Cerebellar nuclear complex (tissue), 1 donor: Measurements from ENCODE around the gene TP73.

Experiments
- DNase-seq, 2 experiments: peaks; one replicate each; lab custom pipeline; 2025; lab: John Stamatoyannopoulos, UW

Gene TP73

DNA sequence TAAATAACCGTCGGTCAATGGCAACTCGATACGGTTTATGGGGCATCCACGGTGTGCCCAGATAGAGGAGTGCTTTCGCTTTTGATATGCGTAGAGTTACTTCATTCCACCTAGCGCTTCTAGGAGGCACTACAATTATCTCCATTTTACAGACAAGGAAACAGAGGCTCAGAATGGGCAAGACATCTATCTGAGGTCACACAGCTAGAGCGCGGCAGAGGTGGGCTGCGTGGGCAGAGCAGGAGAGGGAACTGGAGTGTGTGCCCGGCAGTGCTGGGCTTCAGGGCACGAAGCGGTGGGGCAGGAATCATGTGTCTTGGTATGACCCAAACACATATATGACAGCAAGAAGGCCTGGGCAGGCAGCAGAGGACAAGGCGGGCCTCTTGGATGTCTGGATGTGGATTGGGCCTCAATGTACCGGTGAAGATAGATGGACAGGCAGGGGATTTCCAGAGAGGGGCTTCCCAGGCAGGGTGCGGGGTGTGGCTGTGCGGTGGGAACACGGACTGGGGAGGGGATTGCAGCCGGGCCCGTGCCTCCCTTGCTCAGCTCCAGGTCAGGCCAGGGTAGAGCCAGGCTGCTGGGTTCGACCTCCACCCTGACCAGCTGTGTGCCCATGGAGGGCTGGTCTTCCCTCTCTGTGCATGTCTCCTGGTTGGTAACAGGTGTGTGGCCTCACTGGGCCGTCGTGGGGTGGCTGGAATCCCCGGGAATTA lies 21.2 kb downstream of the TP73 start:
- DNase-seq = no peak

DNA sequence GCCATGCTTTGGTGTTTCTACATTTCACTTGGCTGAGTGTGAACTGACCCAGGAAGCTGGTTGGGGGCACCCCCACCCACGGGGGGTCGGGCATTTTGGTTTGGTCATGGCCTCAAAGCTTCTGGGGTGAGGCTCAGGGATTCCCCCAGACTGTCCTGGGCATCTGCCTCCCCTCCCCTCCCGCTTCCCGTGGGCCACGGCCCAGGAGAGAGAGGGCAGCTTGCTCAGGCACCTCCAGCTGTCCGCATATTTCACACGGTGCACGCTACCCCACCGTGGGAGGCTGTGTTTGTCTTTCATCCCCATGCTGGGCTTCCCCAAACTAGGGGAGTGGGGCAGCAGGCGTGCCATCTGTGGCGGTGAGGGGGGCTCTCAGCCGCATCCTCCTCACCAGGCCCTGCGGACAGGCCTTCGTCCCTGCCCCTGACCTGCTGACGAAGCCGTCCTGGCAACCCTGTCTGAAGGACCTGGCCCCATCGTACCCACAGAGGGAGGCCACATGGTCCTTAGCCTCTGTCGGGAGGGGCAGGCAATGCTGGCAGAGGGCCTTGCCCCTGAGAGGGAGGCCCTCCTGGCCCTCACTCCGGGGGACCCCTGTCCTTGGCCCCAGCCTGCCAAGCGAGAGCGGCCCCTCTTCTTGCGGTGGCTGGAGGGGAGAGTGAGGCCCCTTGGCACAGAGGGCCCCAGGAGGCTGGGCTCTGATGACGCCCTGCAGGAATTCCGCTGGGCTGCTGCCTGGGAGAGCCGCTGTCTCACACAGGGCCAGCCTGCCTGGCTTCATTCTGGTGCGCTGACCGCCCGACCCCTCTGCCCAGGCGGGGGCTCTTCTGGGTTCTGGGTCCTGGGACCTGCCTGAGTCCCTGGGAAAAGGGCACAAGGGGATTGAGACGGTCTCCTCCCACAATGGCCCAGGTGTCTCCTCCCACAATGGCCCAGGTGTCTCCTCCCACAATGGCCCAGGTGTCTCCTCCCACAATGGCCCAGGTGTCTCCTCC lies 22.1 kb downstream of the TP73 start:
- no peak for DNase-seq

DNA sequence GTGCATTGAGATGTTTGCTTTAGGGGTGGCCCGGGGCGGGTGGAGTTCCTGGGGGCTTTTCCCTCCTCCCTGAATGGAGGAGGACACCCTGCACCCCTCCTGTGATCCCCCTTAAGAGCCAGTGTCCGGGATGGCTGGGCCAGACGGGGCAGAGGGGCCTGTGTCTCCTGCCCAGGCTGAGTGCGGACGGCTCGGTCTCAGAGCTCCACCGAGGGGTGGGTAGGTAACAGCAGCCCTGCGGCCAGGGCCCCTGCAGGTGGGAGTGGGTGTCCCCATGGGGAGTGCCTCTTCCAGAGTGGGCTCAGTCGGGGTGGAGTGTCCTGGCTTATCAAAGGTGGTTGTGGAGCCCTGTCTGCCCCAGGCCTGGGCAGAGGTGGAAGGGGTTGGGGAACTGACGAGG lies 23.1 kb downstream of the TP73 start:
- no peak for DNase-seq

DNA sequence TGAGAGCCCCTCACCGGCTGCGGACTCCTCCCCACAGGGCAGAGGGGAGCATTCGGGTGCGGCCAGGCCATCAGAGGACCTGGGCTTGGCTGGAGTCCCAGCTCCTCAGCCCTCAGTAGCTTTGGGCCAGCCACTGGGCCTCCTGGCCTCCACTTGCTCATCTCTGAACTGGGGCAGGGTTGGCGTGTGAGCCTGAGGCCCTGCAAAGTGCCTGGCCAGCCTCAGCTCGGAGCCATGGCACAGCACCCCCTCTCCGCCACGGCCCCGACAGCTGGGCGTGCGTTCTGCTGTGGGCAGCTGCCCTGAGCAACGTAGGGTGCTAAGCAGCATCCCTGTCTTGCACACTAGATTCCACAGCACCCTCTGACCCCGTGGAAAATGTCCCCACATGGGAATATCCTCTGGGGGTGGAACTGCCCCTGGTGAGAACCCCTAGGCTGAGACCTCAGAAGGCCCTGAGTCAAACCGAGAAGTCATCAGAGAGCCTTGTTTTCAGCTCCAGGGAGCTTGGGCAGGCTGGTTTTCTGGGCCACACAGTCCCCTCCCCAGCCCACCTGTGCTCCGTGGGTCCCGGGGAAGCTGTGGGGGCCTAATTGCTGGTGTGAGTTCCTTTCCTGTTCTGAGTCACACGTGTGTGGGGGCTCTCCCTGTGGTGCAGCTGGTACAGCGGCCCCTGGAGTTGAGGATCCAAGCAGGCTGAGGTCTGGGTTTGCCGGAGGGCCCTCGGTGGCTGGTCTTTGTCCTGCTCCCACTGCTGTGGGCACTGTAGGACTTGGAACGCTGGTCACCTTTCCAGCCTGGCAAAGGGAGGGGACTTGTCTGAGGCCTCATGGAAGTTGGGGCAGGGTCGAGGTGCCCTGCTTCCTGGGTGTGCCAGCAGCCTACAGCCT lies 24.5 kb downstream of the TP73 start:
- no peak for DNase-seq

DNA sequence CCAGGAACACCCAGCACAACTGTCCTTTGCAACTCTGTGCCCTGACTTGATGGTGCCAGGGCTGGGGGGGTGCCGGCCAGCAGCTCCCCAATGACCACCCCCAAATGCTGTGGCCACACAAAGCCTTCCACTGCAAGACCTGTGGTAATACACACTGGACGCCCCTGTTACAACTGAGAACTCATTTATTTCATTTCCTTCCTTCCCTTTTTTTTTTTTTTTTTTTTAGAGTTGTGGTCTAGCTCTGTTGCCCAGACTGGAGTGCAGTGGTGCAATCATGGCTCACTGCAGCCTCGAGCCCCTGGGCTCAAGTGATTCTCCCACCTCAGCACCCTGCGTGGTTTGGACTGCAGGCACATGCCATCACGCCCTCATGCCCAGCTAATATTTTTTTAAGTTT lies 25.2 kb downstream of the TP73 start:
- no peak for DNase-seq

DNA sequence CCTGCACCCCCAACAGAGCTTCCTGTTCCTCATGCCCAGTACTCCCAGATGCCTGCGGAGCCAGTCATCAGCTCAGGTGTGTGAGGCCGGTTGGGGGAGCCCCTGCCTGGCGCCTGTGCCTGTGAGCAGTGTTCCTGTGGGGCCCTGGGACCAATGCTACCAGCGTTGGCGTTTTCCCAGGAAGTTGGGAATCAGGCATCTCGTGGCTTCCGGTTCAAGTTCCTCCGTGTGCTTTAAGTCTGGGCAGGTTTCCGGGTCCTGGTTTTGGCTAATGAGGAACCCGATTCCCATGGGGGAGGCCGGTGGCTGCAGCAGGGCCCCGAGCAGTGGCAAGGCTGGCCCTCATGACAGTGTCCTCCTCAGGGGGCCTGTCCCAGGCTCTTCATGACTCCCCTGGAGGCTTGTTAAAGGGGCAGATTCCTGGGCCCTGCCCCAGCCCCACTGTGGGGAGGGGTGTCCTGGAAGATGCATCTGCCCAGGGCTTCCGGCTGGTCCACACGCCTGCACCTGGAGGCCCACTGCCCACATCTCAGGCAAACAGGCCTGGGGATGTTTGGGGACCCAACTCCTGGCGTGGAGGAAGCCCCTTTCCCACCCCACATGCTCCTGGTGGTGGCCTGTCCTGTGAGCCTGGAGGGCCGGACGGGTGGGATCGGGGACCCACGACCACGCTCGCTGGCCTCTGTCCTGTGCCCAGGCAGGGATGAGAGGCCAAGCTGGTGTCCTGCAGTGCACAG lies 26.2 kb downstream of the TP73 start:
- DNase-seq = no peak

DNA sequence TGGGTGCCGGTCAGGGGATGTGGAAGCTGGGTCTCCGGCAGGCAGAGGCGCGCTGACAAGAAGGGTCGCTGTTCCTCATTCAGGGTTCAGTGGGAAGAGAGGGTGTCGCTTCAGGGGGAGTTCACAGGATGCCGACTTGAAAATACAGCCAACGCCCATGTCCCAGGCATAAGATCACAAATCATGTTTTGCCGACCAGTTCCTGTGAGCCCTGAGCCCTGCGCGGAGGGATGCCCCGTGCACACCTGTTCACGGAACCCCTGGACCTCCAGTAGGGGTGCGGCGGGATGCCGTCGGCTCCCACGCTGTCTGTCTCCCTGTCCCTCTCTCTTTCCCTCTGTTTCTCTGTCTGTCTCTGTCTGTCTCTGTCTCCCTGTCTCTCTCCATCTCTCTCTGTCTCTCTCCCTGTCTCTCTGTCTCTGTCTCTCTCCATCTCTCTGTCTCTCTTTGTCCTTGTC lies 26.8 kb downstream of the TP73 start:
- DNase-seq = no peak

DNA sequence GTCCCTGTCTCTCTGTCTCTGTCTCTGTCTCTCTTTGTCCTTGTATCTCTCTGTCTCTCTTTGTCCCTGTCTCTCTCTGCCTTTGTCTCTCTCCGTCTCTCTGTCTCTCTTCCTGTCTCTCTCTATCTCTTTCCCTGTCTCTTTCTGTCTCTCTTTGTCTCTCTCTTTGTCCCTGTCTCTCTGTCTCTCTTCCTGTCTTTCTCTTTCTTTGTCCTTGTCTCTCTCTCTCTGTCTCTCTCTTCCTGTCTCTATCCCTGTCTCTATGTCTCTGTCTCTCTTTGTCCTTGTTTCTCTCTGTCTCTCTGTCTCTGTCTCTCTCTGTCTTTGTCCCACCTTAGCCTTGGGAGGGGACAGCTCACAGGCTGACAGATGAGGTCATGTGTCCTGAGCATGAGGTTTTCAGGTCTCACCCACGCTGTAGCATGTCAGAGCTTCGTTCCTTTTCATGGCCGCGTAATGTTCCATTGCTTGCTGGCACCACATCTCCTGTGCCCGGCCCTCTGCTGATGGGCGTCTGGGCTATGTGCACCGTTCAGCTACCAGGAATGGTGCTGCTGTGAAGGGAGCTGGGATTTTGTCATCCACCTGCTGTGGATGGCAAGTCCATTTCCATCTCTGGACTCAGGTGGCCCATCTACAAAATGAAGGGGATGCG lies 27.6 kb downstream of the TP73 start:
- DNase-seq = no peak

DNA sequence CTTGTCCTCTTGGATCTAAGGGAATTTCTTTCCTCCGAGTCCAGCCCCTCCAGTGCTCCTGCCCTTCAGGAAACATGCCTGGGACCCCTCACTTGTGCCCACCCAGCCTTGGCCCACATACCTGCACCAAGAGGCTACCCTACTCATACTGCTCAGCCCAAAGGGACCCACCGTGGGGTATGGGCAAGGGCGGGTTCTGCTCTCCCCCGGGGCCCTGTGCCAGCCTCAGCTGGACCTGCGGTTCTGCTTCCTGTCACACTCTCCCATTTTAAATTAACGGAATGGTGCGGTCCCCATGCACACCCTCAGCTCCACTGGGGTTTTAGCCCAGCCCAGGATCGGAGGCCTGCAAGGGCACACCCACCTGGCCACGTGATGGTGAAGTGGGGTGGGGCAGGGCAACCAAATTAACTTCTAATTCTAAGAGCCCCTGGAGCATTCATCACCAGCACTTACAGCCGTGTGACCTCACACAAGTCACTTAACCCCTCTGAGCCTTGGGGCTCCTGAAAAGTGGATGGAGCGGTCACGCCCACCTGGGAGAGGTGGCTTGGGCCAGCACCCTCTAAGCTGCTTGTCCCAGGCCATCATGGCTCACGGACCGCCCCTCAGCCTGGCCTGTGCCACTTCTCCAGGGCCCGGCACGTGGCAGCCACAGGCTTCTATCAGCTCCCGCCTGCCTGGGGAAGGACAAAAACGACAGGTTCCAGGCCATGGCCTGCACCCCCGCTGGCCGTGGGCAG lies 28.3 kb downstream of the TP73 start:
- no peak for DNase-seq

DNA sequence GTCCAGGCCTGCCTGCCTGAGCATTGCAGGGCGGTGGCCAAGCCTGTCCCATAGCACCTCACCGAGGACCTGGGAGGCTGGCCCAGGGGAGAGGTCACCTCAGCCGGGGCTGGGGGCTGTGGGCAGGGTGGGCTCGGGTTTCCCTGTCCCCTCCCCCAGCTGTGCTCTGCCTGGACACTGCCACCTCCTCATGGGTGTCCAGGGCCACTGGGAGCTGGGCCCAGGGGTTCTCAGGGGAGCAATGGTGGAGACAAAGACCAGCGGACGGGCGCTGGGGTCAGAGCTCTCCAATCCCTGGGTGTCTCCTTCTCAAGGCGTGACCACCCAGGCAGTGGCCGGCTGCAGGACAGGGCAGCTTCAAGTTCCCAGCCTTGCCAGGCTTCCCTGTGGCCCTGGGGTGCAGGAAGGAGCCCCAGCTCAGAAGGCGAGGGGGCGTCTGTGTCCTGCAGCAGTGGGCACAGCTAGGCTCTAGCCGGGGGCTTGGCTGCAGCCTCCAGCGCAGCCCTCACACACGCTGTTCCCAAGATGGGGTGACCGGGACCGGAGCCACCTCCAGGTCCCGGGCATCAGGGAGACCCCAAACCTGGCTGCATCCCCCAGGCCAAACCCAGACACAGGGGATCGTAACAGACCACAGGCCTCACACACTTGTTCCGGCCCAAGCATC lies 29.0 kb downstream of the TP73 start:
- no peak for DNase-seq

DNA sequence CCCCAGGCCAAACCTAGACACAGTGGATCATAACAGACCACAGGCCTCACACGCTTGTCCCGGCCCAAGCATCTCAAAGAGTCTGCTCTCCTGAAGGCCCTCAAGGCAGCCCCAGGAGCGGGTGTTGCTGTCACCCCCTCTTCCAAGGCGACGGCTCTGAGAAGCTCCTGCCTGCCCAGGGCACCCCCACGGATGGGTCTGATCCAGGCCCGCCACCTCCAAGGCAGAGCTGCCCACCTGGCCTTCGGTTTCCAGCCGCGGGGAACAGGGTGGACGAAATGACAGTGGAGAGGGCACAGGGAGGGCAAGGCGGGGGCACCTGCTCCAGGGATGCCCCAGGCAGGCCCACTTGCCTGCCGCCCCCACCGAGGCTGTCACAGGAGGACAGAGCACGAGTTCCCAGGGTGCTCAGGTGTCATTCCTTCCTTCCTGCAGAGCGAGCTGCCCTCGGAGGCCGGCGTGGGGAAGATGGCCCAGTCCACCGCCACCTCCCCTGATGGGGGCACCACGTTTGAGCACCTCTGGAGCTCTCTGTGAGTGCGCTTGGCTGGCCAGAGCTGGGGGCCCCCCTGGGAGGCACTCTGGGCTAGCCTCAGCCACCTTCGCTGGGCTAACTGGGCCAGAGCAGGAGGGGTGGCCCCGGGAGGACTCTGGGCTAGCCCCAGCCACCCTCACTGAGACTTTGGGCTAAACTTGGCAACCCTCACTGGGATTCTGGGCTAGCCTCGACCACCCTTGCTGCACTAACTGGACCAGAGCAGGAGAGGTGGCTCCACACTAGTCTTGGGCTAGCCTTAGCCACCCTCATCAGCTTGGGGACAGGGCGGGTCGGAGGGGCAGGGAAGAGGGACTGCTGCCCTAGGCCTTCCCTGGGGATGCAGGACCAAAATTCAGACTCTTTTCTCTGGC lies 29.8 kb downstream of the TP73 start:
- DNase-seq = no peak

DNA sequence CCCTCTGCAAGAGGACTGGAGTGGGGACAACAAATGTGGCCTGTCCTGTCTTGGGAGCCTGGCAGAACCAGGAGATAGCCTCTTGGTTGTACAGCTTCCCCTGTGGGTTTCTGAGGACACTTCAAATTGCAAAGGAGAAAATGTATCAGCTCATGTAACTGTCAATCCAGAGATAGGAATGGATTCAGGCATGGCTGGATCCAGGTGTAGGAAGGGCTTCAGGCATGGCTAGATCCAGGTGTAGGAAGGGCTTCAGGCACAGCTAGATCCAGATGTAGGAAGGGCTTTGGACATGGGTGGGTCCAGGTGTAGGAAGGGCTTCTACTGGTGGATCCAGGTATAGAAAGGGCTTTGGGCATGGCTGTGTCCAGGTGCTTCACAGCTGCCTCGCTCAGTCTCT lies 30.9 kb downstream of the TP73 start:
- DNase-seq = no peak

DNA sequence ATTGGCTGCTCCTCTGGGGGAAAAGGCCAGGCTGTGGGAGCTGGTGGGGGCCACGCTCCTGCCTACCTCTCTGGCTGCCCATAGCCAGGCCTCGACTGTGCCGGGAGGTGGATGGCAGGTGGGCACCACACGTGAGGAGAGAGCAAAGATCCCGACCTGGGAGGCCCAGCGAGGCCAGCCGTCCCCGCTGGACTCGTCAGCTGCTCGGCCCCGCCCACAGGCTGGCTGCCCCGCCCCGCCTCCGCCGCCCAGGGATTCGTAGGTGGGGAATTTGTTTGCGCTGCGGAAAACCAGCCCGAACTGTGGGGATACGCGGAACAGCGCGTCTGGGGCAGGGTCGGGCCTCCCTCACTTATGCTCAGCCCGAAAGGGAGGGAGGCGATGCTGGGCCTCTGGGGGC lies 31.7 kb downstream of the TP73 start:
- DNase-seq = no peak

DNA sequence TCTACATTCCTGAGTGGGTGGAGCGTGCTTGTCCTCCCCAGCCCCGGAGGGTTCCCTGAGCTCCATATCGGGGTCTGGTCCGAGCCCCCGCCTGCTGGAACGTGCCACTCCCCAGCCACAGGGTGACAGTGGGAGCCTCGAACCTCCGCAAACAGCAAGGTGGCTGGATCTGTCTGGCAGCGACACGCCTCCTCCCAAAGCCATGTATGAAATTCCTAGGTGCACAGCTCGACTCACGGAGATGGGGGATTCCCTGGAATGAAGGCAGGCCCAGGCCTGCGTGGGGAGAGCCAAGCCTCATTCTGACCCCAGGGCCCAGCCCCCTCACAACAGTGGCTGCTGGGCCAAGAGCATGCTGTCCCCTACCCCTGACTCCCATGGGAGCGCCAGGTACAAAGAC lies 32.9 kb downstream of the TP73 start:
- no peak for DNase-seq

DNA sequence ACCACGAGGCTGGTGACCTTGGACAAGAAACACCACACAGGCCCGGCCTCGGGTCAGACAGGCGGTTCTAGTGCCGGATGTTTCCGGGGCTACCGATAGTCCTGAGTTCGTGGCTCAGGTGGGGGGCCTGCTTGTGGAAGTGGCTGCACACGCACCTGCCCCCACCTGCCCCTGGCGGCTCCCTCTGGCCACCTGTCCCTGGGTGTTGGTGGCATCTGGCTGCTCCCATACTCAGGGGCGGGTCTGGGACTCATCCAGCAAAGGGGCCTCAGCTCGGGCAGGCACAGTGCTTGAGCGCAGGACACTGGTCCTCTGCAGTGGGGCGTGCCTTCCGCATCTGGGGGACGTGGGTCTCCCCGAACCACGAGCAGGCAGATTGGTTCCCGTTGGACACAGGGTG lies 33.6 kb downstream of the TP73 start:
- no peak for DNase-seq

DNA sequence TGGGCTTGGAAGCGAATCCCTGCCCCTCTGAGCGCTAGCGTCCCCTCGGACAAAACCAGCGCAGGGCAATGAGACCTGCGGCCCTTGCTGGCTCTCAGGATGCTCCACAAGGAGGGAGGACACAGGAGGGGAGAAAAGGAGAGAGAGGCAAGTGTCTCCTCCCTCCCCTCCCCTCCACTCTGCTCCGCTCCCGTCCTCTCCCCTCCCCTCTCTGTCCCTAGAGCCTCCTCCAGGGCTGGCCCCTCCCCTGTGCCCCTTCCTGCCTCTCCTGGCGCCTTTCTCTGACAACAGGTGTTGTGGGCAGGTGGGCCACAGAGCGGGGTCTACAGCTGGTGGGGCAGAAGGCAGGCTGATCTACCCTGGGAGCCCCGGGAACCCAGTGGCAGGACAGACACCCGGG lies 35.2 kb downstream of the TP73 start:
- no peak for DNase-seq

DNA sequence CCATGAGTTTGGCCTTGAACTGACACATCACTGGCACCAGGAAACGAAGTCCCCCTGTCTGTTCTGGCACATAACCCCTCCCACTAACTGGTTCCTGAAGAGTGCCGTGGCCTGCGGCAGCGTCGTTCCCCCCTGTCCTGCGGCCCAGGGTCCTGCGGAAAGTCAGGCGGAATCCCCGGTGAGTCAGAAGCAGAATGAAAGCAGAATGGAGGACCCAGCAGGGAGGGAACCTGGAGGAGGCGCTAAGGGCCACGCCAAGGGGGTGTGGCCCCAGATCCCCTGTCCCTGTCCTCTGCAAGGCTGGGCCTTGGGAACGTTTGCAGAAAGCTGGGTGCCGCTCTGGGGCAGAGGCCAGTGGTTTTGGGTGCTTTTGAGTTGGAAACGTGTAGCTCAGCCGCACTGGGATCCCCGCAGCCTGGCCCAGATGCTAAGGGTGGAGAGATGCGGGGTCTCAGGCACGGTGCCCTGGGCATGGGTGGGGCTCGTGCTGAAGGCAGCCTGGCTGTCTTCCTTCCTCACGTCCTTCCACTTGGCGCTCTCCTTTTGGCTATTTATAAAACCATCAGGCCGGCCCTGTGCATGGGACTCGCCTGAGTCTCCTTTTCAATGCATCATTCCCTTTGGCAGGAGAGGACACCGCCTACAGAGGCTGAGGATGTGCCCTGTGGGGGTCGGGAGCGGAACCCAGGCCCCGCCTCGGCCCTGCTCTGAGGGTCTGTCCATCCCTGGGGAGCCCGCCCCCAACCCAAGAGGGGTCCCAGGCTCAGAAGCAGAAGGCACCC lies 36.2 kb downstream of the TP73 start:
- no peak for DNase-seq
